Transverse colon (tissue), 4 donors: Measurements from ENCODE around the gene BROX. TPM values are rescaled to one million over a fixed set of nuclear protein-coding genes. Genes with fewer than 3 reads are reported as not detected.
A peak's percentile ranks its signal among the peaks of the same experiment; 100 is the strongest.
"Not testable (repeated sequence)": the region's sequence is repeated elsewhere in the genome, so short reads cannot be mapped to it uniquely, and the experiment has no call there.

Source experiments
- DNase-seq: peaks from one replicate; pipeline ENCODE4 v3.0.0-alpha.2; 2019
- H3K27ac ChIP-seq, 4 donors: fragments of 200-600 bp; sonication (generic); 2 replicates each; pipeline ENCODE4 v1.5.1; 2016 to 2018; ENCODE audit warnings: inconsistent platforms in 4 of 4
- H3K27me3 ChIP-seq: fragments of 200-600 bp; sonication (generic); 2 replicates; pipeline ENCODE4 v1.5.1; 2017; ENCODE audit warnings: inconsistent platforms
- H3K36me3 ChIP-seq, 4 donors: fragments of 200-600 bp; sonication (generic); 2 replicates each; pipeline ENCODE4 v1.5.1; 2017 to 2019; ENCODE audit warnings: inconsistent platforms in 4 of 4
- H3K4me1 ChIP-seq, 4 donors: fragments of 200-600 bp; sonication (generic); 2 replicates each; pipeline ENCODE4 v1.5.1; 2017 to 2020; ENCODE audit warnings: inconsistent platforms in 4 of 4
- H3K4me3 ChIP-seq, 4 donors: fragments of 200-600 bp; sonication (generic); 1 replicate in 1 of 4; 2 replicates in 3 of 4; pipeline versions ENCODE4 v1.5.1 to v1.6.1; 2017 to 2019; ENCODE audit warnings: inconsistent platforms in 4 of 4
- H3K9me3 ChIP-seq, 2 donors: fragments of 200-600 bp; sonication (generic); 2 replicates each; pipeline ENCODE4 v1.5.1; 2017 to 2019; ENCODE audit warnings: inconsistent platforms in 2 of 2
- CTCF ChIP-seq, 5 experiments: fragments of 200-600 bp in 3 of 5; fragments of 450-650 bp in 2 of 5; sonication (generic) in 3 of 5; IDR thresholded peaks; 1 replicate in 2 of 5; 2 replicates in 3 of 5; pipeline ENCODE4 v1.5.1; 2016 to 2017; ENCODE audit warnings: antibody characterized with exemption in 5 of 5, inconsistent platforms in 3 of 5, mild to moderate bottlenecking in 2 of 5, moderate library complexity in 1 of 5
- EP300 ChIP-seq: sonication (generic); formaldehyde crosslinking; IDR thresholded peaks from one replicate; pipeline ENCODE4 v1.6.1; 2017; ENCODE audit warnings: antibody characterized with exemption, low read depth
- POLR2A ChIP-seq: fragments of 450-650 bp; IDR thresholded peaks from one replicate; pipeline ENCODE4 v1.6.1; 2016; ENCODE audit warnings: antibody characterized with exemption, mild to moderate bottlenecking, moderate library complexity
- POLR2AphosphoS5 ChIP-seq, 3 donors: sonication (generic); formaldehyde crosslinking; IDR thresholded peaks; one replicate each; pipeline ENCODE4 v1.6.1; 2016; ENCODE audit warnings: antibody characterized with exemption in 3 of 3
- WGBS, 2 donors: methylation state at CpG; one replicate each; pipeline ENCODE4 v1.1.5; 2018; ENCODE audit warnings: low coverage in 1 of 2; 5-methylcytosine and 5-hydroxymethylcytosine counted together
- in situ Hi-C, 4 donors: fragments of 200-750 bp; cut with MboI; loops; one replicate each; pipeline versions ENCODE4 v1.15.0 to v1.15.1; 2017; ENCODE audit warnings: low sequenced_read_pairs in 3 of 4, low pct_ligation_motif_present in 1 of 4, low pct_unique_long_range_greater_than_20kb in 1 of 4
- intact Hi-C: fragments of 100-400 bp; cut with DNase I; formaldehyde crosslinking; loops from one replicate; pipeline ENCODE4 v1.15.1; 2023; ENCODE audit warnings: low total_unique reads
- total RNA-seq, 4 donors: library from RNA; depleted of rRNA; stranded (reverse); fragments of >200 nt; gene quantifications; one replicate each; pipeline ENCODE4 v1.1.0, GENCODE V29; 2016

Gene BROX
- total RNA-seq, result 10 to 100 TPM; 20.9 to 53.7 (median 43.3) TPM

GRCh38 chr1:222712253-222713090 lies at the start of gene BROX, which contains the start of gene AIDA:
TSS of gene BROX (plus strand) at chr1:222712564. CDS start at chr1:222715700, 3,136 bp downstream.
TSS of gene AIDA (minus strand) at chr1:222712491. CDS start at chr1:222712317, 174 bp downstream.
- H3K4me1 ChIP-seq, result peaks cover 15 to 35% (median 18%) of the 10 kb centered on the region in 4 donors
- TF ChIP-seq EP300 (no peak), POLR2AphosphoS5 (IDR thresholded peaks at IDR 0.05) (peak; percentile 64 to 89 (median 83)), POLR2A (peak; percentile 53), CTCF (IDR thresholded peaks at IDR 0.05) (no peak)
- H3K27me3 ChIP-seq, result no peaks in the 10 kb centered on the region
- peaks cover 0 to 20% (median 2%) of the 10 kb centered on the region in 4 donors for H3K36me3 ChIP-seq
- no peaks in the 10 kb centered on the region for H3K9me3 ChIP-seq
- in situ Hi-C loops, result loop anchor here in 1 of 4 donors (10.0 kb wide), 1 partner anchor 58 kb away; no protein-coding TSS in a partner anchor
- WGBS, 2 donors, result 0% methylated on average over 31 of the region's 62 CpGs; no CpG with 5 or more reads in 1 of the 2 donors
- intact Hi-C loops, result no loop called here
- peak; percentile 96 for DNase-seq
- H3K4me3 ChIP-seq, result peak within 1 kb of the TSS; percentile 65 to 90 (median 74)
- peak within 1 kb of the TSS; percentile 94 to 99 (median 96) for H3K27ac ChIP-seq

- no peak overlapping the region for H3K4me3 ChIP-seq
- intact Hi-C loops (no loop called here), in situ Hi-C loops (no loop called here)
- TF ChIP-seq CTCF (IDR thresholded peaks at IDR 0.05) (no peak), POLR2AphosphoS5 (IDR thresholded peaks at IDR 0.05) (no peak), POLR2A (no peak), EP300 (no peak)
- DNase-seq, result no peak
- no peak overlapping the region for H3K27ac ChIP-seq
- WGBS, 2 donors, result 97 to 100% methylated on average over 2 to 4 of the region's 4 CpGs
- H3K4me1 ChIP-seq, result peaks cover 0 to 5% (median 0%) of the 10 kb centered on the region in 4 donors
- H3K36me3 ChIP-seq, result peaks cover 0 to 82% (median 39%) of the 10 kb centered on the region in 4 donors
- H3K9me3 ChIP-seq, result no peaks in the 10 kb centered on the region
- H3K27me3 ChIP-seq, result no peaks in the 10 kb centered on the region
These were observed 48.9 kb upstream of the BROX start for GRCh38 chr1:222663431-222663934.

GRCh38 chr1:222665964-222666363 lies 46.4 kb upstream of the BROX start:
- H3K4me1 ChIP-seq, result peaks cover 0 to 5% (median 0%) of the 10 kb centered on the region in 4 donors
- no peak for TF ChIP-seq EP300
- TF ChIP-seq POLR2AphosphoS5 (IDR thresholded peaks at IDR 0.05), result no peak
- TF ChIP-seq CTCF (IDR thresholded peaks at IDR 0.05), result no peak
- no peak for TF ChIP-seq POLR2A
- H3K36me3 ChIP-seq, result peaks cover 0 to 67% (median 26%) of the 10 kb centered on the region in 4 donors
- no peaks in the 10 kb centered on the region for H3K27me3 ChIP-seq
- H3K27ac ChIP-seq, result peak overlapping the region in 2 of 4 donors; percentile 36 to 38
- no peak for DNase-seq
- in situ Hi-C loops, result no loop called here
- intact Hi-C loops, result no loop called here
- WGBS, 2 donors, result 73 to 75% methylated on average over 7 of the region's 7 CpGs
- H3K4me3 ChIP-seq, result no peak overlapping the region
- H3K9me3 ChIP-seq, result no peaks in the 10 kb centered on the region

GRCh38 chr1:222668184-222668583 lies 44.2 kb upstream of the BROX start:
- in situ Hi-C loops, H3K4me1 ChIP-seq, DNase-seq, intact Hi-C loops, H3K9me3 ChIP-seq, H3K4me3 ChIP-seq, H3K27me3 ChIP-seq, H3K27ac ChIP-seq: not testable (repeated sequence)
- H3K36me3 ChIP-seq, result peaks cover 0 to 59% (median 23%) of the 10 kb centered on the region in 4 donors
- WGBS, 2 donors, result 72 to 80% methylated on average over 2 of the region's 4 CpGs

- H3K27ac ChIP-seq, H3K9me3 ChIP-seq, DNase-seq, H3K4me3 ChIP-seq, intact Hi-C loops, in situ Hi-C loops, H3K27me3 ChIP-seq, H3K4me1 ChIP-seq: not testable (repeated sequence)
- H3K36me3 ChIP-seq, result peaks cover 0 to 60% (median 22%) of the 10 kb centered on the region in 4 donors
- WGBS, 2 donors, result 80% methylated on average over 1 of the region's 2 CpGs; no CpG with 5 or more reads in 1 of the 2 donors
These were observed 43.3 kb upstream of the BROX start for GRCh38 chr1:222669107-222669506.
